Non-pigmented ciliary epithelial cell (primary cell): ENCODE measurements around the gene TBX4.

ENCODE experiments used
- DNase-seq: peaks from one replicate; pipeline ENCODE4 v3.0.0-alpha.2; 2010; ENCODE audit warnings: low read depth

Gene TBX4

GRCh38 chr17:61452301-61453290 lies at the start of gene TBX4:
Gene TBX4 (plus strand): TSS chr17:61452422. CDS start chr17:61456491, 4,069 bp downstream.
- DNase-seq: no peak

DNA sequence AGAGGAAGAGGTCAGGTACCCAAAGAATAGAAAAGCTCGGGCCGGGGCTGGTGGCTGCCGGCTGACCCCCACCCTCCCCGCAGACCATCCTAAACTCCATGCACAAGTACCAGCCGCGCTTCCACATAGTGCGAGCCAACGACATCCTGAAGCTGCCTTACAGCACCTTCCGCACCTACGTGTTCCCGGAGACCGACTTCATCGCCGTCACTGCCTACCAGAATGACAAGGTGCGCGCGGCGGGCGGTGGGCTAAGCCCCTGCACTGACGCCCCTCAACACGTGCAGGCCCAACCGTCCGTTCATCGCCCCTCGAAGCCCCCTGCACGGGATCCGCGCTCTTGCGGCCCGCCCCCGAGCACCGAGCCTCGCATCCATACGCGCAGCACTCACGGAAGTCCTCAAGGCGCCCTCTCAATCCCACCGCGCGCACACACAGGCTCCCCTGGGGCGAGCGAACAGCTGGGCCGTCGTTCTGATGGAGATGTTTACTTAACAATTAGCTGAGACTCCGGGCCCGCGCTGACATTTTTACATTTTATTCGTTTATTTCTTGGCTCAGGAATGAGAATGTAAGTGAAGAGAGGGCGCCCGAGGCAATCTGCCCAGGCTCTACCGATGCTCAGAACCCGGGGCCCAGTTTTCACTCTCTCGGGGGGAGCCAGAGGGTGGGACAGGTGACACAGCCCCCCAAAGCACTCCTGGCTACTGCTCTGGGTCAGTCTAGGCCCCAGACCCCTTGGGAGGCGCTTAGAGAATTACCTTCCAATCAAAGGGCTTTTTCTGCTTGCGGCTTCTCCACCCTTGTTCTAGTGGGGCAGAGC lies 49.0 kb upstream of the TBX4 start:
- no peak for DNase-seq

DNA sequence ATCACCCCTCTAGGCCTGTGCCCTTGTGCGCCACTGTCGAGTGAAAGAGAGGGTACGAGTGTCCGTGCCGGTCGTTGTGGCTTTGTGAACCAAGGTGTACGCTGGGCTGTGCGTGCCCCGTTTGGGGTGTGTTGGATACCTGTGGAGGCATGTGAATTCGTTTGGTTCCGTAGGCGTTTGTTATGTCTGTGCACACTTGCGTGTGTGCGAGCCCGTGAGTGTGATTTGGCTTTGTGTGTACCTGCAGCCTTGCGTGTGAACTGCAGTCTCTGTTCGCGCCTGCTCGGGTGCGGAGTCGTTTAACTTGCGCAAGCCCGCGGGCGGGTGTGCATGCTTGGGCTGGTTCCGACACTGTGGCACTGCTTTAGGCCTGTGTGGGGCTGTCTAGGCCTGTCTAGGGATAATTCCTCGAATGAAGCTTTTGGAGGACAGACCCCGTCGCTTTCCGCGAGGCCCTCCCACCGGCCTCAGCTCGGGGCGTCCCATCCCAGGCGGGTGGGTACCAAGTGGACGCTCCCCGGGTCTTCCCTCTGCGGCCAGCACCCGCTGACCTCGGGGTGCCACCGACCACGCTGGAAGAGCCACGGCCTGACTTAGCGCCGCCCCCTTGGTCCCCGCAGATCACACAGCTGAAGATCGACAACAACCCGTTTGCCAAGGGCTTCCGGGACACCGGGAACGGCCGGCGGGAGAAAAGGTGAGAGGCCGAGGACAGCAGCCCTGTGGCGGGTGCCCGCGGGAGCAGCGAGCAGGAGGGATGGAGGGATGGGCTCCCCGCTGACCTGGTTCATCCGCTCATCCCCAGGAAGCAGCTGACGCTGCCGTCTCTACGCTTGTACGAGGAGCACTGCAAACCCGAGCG lies 48.2 kb upstream of the TBX4 start:
- no peak for DNase-seq

DNA sequence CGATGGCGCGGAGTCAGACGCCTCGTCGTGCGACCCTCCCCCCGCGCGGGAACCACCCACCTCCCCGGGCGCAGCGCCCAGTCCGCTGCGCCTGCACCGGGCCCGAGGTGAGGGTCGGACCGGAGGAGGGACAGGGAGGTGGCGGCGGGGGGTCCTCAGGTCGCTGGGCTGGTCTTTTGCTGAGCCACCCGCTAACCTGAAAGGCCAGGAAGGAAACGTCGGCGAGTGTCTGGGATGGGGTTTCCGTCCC lies 47.6 kb upstream of the TBX4 start:
- DNase-seq: no peak

DNA sequence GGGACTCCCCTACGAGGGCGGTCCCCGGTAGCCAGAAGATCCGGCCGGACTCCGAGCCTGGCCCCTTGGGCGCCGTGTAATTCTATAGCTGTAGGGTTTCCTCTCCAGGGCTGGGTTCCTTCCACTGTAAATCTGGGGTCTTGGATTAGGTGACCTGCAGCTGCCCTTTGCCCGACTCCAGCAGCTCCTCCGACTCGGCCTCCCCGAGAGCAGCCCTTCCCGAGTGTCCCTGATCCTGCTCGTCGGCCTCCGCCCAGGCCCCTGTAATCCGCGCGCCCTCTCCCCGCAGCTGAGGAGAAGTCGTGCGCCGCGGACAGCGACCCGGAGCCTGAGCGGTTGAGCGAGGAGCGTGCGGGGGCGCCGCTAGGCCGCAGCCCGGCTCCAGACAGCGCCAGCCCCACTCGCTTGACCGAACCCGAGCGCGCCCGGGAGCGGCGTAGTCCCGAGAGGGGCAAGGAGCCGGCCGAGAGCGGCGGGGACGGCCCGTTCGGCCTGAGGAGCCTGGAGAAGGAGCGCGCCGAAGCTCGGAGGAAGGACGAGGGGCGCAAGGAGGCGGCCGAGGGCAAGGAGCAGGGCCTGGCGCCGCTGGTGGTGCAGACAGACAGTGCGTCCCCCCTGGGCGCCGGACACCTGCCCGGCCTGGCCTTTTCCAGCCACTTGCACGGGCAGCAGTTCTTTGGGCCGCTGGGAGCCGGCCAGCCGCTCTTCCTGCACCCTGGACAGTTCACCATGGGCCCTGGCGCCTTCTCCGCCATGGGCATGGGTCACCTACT lies 47.1 kb upstream of the TBX4 start:
- no peak for DNase-seq

- no peak for DNase-seq
These were observed 46.3 kb upstream of the TBX4 start for GRCh38 chr17:61405686-61406536.

DNA sequence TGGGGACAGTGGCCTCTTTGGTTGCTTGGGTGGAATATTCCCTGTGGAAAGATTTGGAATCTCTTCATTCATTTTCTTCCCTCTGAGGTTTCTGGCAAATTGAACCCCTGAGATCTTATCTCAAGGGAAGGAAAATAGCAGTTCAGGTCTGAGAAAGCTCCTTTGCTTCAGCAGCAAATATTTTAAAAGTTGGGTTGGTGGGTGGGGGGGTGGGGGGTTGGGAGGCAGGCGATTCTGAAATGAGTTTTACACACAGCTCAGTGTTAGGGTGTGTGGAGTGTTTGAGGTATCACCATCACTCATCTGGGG lies 45.7 kb upstream of the TBX4 start:
- DNase-seq: no peak

- no peak for DNase-seq
These were observed 45.0 kb upstream of the TBX4 start for GRCh38 chr17:61406971-61407911.

DNA sequence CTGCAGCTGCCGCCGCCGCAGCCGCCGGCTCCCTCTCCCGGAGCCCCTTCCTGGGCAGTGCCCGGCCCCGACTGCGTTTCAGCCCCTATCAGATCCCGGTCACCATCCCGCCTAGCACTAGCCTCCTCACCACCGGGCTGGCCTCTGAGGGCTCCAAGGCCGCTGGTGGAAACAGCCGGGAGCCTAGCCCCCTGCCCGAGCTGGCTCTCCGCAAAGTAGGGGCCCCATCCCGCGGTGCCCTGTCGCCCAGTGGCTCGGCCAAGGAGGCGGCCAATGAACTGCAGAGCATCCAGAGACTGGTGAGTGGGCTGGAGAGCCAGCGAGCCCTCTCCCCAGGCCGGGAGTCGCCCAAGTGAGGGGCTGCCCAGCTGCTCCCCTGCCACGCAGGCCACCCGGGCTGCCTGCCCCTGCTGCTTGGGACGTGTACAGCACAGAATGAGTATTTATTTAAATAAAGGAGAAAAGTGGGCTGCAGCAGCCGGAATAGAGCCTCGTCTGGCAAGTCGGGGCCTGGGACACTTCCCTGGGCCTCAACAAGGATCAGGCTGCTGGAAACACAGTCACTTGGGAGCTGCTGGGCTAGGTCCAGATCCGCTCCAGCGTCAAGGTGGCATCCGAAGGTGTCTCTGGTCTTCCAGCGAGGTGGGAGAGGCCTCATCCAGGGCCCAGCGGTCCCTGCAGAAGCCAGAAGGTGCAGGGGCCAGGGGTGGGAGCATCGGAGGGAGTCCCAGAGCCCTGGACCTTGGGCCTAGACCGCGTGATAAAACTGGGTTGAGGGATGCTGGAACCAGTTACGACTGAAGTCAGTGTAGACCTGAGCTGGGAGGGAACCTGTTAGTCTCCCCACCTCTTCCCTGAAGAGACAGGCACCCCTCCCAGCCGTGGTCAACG lies 43.8 kb upstream of the TBX4 start:
- no peak for DNase-seq

GRCh38 chr17:61409301-61410112 lies 42.7 kb upstream of the TBX4 start:
- no peak for DNase-seq

DNA sequence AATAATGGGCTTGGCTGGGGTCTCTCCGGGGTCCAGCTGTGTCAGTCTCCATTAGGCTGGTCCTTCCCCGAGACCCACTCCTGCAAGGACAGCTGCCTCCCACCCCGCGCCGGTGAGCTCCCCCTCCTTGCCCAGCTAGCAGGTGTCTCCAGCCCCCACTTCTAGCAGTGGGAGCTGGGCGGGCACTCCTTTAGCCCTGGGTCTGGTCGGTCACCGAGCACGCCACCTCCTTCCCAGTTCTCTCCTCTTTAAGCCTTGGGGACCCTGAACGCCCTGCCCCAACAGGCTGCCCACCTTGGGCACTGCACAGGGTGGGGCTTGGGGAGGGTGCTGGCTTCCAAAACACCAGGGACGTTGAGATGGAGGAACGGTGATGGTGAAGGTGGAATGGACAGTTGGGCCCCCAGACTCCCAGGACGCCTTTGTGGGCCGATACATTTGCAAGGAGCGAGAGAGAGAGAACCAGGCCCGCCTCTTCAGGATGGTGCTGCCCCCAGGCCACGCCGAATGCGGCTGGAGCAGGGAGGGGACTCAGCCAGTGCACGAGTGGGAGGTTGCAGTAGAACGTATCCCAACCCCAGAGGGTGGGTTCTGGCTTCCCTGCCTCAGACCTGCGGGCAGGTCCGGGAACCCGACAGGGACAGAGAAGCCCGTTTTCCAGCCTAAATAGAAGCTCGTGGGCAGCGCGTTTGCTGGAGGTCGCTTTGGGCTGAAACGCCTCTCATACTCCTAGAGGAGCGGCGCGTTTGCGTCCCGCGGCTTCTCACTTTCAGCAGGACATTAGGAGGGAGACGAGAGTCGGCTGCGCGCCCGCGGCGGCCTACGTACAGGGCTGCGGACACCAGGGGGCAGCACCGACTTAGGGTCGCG lies 41.8 kb upstream of the TBX4 start:
- no peak for DNase-seq

GRCh38 chr17:61411011-61411260 lies 41.3 kb upstream of the TBX4 start:
- DNase-seq: no peak

- no peak for DNase-seq
These were observed 40.7 kb upstream of the TBX4 start for GRCh38 chr17:61411261-61412142.

DNA sequence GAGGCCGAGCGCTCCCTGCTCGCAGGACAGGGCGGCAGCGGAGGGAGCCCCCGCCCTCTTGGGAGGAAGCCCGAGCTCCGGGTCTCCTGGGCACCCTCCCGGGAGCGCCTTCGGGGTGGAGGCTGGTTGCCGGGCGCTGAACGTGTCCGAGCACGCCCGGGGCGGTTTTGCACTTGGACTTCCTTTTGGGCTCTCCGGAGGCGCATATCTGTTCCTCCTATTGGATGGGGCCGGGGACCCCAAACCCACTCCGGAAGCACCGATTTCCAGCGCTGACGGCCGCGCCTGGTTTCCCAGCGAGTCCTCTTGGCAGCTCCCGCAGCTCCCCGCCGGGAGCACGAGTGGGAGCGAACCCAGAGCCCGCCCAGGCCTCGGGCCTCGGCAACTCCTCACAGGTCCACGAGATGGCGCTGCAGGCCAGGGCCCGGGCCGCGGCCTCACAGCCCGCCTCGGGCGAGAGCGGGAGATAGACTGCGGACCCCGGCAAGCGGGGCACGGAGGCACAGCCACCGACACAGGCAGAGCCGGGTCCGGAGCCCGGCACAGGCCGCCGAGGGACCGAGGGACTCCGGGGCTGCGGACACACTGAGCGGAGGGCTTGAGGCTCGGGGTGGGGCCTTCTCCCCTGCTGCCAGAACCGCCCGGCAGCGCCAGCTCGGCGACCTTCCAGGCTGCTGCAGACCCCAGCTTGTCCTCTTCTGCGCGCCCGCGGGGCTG lies 39.9 kb upstream of the TBX4 start:
- no peak for DNase-seq
